ENCODE results near the gene PSMD1. TPM values are rescaled to one million over a fixed set of nuclear protein-coding genes. Genes with fewer than 3 reads are reported as not detected.

The PSMD1 gene
- total RNA-seq, 4 donors from 2014 or later, result 47.9 to 79.3 (median 61.9) TPM

GRCh38 chr2:231221761-231222160 is 165.1 kb downstream of the PSMD1 start:
- WGBS, 2 donors, result 76 to 82% methylated on average over 3 of the region's 3 CpGs
- H3K4me1 ChIP-seq, result peaks cover 0 to 14% (median 4%) of the 10 kb centered on the region in 4 donors
- DNase-seq (ENCODE audit: low spot score in 2 of 2), result no peak
- peaks cover 0 to 31% (median 0%) of the 10 kb centered on the region in 3 donors for H3K36me3 ChIP-seq
- no peaks in the 10 kb centered on the region for H3K27me3 ChIP-seq
- TF ChIP-seq, protein P1, sequence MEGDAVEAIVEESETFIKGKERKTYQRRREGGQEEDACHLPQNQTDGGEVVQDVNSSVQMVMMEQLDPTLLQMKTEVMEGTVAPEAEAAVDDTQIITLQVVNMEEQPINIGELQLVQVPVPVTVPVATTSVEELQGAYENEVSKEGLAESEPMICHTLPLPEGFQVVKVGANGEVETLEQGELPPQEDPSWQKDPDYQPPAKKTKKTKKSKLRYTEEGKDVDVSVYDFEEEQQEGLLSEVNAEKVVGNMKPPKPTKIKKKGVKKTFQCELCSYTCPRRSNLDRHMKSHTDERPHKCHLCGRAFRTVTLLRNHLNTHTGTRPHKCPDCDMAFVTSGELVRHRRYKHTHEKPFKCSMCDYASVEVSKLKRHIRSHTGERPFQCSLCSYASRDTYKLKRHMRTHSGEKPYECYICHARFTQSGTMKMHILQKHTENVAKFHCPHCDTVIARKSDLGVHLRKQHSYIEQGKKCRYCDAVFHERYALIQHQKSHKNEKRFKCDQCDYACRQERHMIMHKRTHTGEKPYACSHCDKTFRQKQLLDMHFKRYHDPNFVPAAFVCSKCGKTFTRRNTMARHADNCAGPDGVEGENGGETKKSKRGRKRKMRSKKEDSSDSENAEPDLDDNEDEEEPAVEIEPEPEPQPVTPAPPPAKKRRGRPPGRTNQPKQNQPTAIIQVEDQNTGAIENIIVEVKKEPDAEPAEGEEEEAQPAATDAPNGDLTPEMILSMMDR (IDR thresholded peaks at IDR 0.05), result no peak
- TF ChIP-seq POLR2A (IDR thresholded peaks at IDR 0.05) (no peak), EP300 (IDR thresholded peaks at IDR 0.05) (no peak)
- H3K27ac ChIP-seq, result peak overlapping the region; percentile 25 to 80 (median 58)
- no peaks in the 10 kb centered on the region for H3K9me3 ChIP-seq
- H3K4me3 ChIP-seq, result no peak overlapping the region

Small RNA genes lying within 50 kb of the gene (small RNA-seq; reads per million reads assigned to genes)
- gene RNU1-93P, result not detected

Other genes with a start within 250 kb of the PSMD1 start
- gene ITM2C, start 191.9 kb upstream of the PSMD1 start, total RNA-seq, result 100 to 1,000 TPM in 3 of 4 donors, 10 to 100 TPM in 1; 80.1 to 146 (median 128) TPM
- under 1 TPM in 1 of 4 donors, not detected in 3; 0.21 TPM for gene GPR55, start 131.6 kb upstream of the PSMD1 start, total RNA-seq
- gene SPATA3, start 60.7 kb upstream of the PSMD1 start, total RNA-seq, result not detected
- 1 to 10 TPM in 1 of 4 donors, under 1 TPM in 2, not detected in 1; 0.20 to 2.6 (median 0.42) TPM for gene C2orf72, start 19.3 kb upstream of the PSMD1 start, total RNA-seq
- gene HTR2B, start 68.2 kb downstream of the PSMD1 start, total RNA-seq, result under 1 TPM in 3 of 4 donors, not detected in 1; 0.20 to 0.60 (median 0.42) TPM
- 10 to 100 TPM in 3 of 4 donors, 1 to 10 TPM in 1; 8.7 to 30.0 (median 18.6) TPM for gene ARMC9, start 141.8 kb downstream of the PSMD1 start, total RNA-seq